Astrocyte of the cerebellum (primary cell): ENCODE data around the gene G0S2.
A peak's percentile ranks its signal among the peaks of the same experiment; 100 is the strongest.
"Not testable (repeated sequence)": the region's sequence is repeated elsewhere in the genome, so short reads cannot be mapped to it uniquely, and the experiment has no call there.

Experiments used
- DNase-seq: peaks from one replicate; pipeline ENCODE4 v3.0.0-alpha.2; 2011; ENCODE audit warnings: low read depth
- H3K4me3 ChIP-seq: 2 replicates; pipeline ENCODE4 v1.5.1; 2011; ENCODE audit warnings: mild to moderate bottlenecking, low read depth, low read length, moderate library complexity
- CTCF ChIP-seq: IDR thresholded peaks from 2 replicates; pipeline ENCODE4 v1.5.1; 2012; ENCODE audit warnings: low read length, low read depth, moderate library complexity, mild to moderate bottlenecking; ENCODE audit errors: missing control alignments
- in situ Hi-C: cut with HindIII; loops from 2 replicates; pipeline ENCODE4 v1.10.0; 2017; ENCODE audit warnings: low sequenced_read_pairs

G0S2 gene

GRCh38 chr1:209691237-209691636 is 16.0 kb downstream of the G0S2 start:
- no peak for TF ChIP-seq CTCF
- no peak for DNase-seq
- H3K4me3 ChIP-seq, result no peak overlapping the region
- in situ Hi-C loops, result no loop called here

- no peak for TF ChIP-seq CTCF
- no peak overlapping the region for H3K4me3 ChIP-seq
- in situ Hi-C loops, result no loop called here
- no peak for DNase-seq
Observed at GRCh38 chr1:209692296-209692695, 17.1 kb downstream of the G0S2 start.

- no peak overlapping the region for H3K4me3 ChIP-seq
- peak; percentile 68 for DNase-seq
- in situ Hi-C loops, result no loop called here
- TF ChIP-seq CTCF, result peak; percentile 82
Observed at GRCh38 chr1:209692745-209693504, 17.7 kb downstream of the G0S2 start.

- no peak overlapping the region for H3K4me3 ChIP-seq
- no peak for DNase-seq
- in situ Hi-C loops, result no loop called here
- no peak for TF ChIP-seq CTCF
Observed at GRCh38 chr1:209696673-209697072, 21.5 kb downstream of the G0S2 start.

GRCh38 chr1:209697126-209697525 is 21.9 kb downstream of the G0S2 start:
- in situ Hi-C loops, result no loop called here
- TF ChIP-seq CTCF, result no peak
- no peak overlapping the region for H3K4me3 ChIP-seq

GRCh38 chr1:209700686-209701085 is 25.5 kb downstream of the G0S2 start:
- DNase-seq, H3K4me3 ChIP-seq, in situ Hi-C loops: not testable (repeated sequence)

More at GRCh38 chr1:209697126-209697525, 21.9 kb downstream of the G0S2 start:
- no peak for DNase-seq

- no peak for DNase-seq
- no peak for TF ChIP-seq CTCF
- H3K4me3 ChIP-seq, result no peak overlapping the region
- in situ Hi-C loops, result no loop called here
Observed at GRCh38 chr1:209702832-209703231, 27.6 kb downstream of the G0S2 start.
